ENCODE data around the gene FHOD3.

GRCh38 chr18:36602071-36602470 lies 304.6 kb downstream of the FHOD3 start:
- TF ChIP-seq, protein P1, sequence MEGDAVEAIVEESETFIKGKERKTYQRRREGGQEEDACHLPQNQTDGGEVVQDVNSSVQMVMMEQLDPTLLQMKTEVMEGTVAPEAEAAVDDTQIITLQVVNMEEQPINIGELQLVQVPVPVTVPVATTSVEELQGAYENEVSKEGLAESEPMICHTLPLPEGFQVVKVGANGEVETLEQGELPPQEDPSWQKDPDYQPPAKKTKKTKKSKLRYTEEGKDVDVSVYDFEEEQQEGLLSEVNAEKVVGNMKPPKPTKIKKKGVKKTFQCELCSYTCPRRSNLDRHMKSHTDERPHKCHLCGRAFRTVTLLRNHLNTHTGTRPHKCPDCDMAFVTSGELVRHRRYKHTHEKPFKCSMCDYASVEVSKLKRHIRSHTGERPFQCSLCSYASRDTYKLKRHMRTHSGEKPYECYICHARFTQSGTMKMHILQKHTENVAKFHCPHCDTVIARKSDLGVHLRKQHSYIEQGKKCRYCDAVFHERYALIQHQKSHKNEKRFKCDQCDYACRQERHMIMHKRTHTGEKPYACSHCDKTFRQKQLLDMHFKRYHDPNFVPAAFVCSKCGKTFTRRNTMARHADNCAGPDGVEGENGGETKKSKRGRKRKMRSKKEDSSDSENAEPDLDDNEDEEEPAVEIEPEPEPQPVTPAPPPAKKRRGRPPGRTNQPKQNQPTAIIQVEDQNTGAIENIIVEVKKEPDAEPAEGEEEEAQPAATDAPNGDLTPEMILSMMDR (conservative IDR thresholded peaks at IDR 0.05) = no peak
- no peak for TF ChIP-seq EZH2 (IDR thresholded peaks at IDR 0.05; ENCODE audit: low read depth)

All from PC-9 (cell line).